ENCODE data around the gene HOXB2. TPM values are rescaled to one million over a fixed set of nuclear protein-coding genes. Genes with fewer than 3 reads are reported as not detected.

HOXB2 gene
- total RNA-seq, 1 donor from 2014 or later, result 1.9 TPM

DNA sequence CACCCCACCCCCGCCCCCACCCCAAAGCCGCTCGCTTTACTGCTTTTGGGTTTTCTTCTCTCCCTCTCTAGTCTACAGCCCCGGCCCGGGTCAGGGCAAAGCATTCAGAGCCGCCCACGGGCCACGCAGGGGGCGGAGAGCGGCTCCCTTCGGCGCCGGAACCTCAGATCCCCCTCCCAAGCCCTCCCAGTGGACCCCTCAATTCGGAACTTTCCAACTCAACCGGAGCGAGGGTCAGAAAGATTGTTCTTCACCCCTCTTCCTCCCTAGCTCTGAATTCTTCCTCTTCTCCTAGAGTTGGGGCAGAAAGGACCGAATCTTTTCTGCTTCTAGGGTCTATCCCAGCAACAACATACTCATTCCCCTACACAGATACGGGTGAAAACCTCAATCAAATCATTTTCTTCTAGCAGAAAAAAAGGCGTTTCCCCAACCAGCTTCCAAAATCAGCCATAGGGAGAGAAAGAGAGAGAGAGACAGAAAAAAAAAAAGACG is 1.0 kb downstream of the HOXB2 start:
- TF ChIP-seq, protein P1, sequence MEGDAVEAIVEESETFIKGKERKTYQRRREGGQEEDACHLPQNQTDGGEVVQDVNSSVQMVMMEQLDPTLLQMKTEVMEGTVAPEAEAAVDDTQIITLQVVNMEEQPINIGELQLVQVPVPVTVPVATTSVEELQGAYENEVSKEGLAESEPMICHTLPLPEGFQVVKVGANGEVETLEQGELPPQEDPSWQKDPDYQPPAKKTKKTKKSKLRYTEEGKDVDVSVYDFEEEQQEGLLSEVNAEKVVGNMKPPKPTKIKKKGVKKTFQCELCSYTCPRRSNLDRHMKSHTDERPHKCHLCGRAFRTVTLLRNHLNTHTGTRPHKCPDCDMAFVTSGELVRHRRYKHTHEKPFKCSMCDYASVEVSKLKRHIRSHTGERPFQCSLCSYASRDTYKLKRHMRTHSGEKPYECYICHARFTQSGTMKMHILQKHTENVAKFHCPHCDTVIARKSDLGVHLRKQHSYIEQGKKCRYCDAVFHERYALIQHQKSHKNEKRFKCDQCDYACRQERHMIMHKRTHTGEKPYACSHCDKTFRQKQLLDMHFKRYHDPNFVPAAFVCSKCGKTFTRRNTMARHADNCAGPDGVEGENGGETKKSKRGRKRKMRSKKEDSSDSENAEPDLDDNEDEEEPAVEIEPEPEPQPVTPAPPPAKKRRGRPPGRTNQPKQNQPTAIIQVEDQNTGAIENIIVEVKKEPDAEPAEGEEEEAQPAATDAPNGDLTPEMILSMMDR (IDR thresholded peaks at IDR 0.05; ENCODE audit: borderline replicate concordance), result no peak
- peak; percentile 44 for DNase-seq
- Histone ChIP-seq H3K27me3 (ENCODE audit: low read depth) (peaks cover 100% of the 10 kb centered on the region), H3K4me3 (peak overlapping the region; percentile 74), H3K36me3 (no peaks in the 10 kb centered on the region), H3K4me1 (peaks cover 46% of the 10 kb centered on the region), H3K9me3 (replicated peaks) (no peaks in the 10 kb centered on the region), H3K27ac (replicated peaks) (peak overlapping the region; percentile 90)
- intact Hi-C loops (cut with micrococcal nuclease), result no loop called here

DNA sequence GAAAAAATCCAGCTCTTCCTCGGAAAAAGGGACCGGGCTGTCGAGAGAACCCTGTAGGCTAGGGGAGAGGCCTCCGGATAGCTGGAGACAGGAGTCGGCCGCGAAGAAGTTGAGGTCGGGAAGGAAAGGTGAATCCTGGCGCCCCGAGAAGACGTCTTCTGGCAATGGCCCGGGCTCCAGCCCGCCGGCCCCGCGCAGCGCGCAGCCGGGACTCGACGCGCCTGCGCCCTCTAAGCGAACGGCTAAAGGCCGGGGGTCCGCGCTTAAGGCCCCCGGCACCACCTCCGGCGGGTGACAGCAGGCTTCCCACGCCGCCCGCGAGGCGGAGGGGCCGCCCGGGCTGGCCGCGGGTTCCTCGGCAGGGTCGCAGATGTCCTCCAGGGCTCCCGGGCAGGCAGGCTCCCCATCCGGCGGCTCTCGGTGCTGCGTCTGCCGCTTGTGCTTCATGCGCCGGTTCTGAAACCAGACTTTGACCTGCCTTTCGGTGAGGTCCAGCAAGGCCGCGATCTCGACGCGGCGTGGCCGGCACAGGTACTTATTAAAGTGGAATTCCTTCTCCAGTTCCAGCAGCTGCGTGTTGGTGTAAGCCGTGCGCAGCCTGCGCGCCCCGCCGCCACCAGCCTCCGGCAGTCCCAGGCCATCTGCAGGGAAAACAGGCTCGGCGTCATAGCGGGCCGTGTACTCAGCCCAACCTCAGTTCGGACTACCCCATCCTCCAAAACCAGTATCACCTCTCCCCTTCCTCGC is 1.6 kb downstream of the HOXB2 start:
- Histone ChIP-seq H3K27ac (replicated peaks) (peak overlapping the region; percentile 90), H3K4me3 (peak overlapping the region; percentile 74), H3K27me3 (ENCODE audit: low read depth) (peaks cover 100% of the 10 kb centered on the region), H3K4me1 (peaks cover 46% of the 10 kb centered on the region), H3K9me3 (replicated peaks) (no peaks in the 10 kb centered on the region), H3K36me3 (no peaks in the 10 kb centered on the region)
- peak; percentile 47 for DNase-seq
- intact Hi-C loops (cut with micrococcal nuclease), result no loop called here
- TF ChIP-seq, protein P1 (IDR thresholded peaks at IDR 0.05; ENCODE audit: borderline replicate concordance), result peak; percentile 38

DNA sequence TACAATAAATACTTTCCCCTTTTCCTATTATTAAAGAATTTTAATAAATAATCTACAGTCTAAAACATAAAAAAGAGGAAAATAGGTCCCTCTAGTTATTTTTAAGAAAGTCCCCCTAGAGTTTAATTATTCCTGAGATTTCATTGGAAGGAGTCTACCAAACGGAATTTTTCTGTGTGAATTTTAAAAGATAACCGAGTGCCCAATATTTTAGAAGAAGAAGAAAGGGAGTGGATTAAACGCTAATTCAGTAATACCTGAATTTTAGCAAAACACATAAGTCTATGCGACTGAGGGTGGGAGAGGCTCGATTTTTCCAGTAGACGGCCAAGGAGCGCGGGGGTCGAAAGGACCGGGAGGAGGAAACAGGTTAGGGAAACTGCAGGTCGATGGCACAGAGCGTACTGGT is 2.2 kb downstream of the HOXB2 start:
- TF ChIP-seq, protein P1 (IDR thresholded peaks at IDR 0.05; ENCODE audit: borderline replicate concordance), result no peak
- Histone ChIP-seq H3K4me1 (peaks cover 46% of the 10 kb centered on the region), H3K9me3 (replicated peaks) (no peaks in the 10 kb centered on the region), H3K27ac (replicated peaks) (peak overlapping the region; percentile 90), H3K36me3 (no peaks in the 10 kb centered on the region), H3K27me3 (ENCODE audit: low read depth) (peaks cover 100% of the 10 kb centered on the region), H3K4me3 (peak overlapping the region; percentile 74)
- intact Hi-C loops (cut with micrococcal nuclease), result no loop called here
- DNase-seq, result no peak

DNA sequence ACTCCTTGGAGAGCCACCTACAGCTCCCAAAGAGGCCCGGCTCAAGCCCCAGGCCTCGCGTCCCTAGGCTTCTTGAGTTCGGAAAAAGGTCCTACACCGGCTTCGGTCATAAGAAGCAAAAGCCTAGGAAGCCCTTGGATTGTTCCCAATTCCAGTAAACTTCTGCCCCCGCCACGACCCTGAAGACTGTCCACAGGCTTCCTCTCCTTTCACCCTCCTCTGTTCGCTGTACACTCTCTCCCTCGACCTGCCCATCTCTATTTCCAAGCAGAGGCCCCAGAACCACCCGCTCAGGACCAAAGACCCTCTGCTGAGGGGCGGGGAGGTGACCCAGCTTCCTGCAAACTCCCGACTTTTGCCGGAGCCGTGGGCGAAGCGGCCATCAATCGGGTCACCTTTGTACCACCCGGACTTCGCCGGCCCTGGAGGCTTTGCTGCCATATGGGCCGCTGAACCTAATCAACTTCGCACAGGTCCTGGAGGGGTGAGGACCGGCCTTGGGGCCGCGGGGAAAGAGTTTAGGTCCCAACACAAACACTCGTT is 2.7 kb downstream of the HOXB2 start:
- no peaks in the 10 kb centered on the region for H3K36me3 ChIP-seq
- peak overlapping the region; percentile 74 for H3K4me3 ChIP-seq
- peak overlapping the region; percentile 90 for H3K27ac ChIP-seq (replicated peaks)
- intact Hi-C loops (cut with micrococcal nuclease), result no loop called here
- no peaks in the 10 kb centered on the region for H3K9me3 ChIP-seq (replicated peaks)
- DNase-seq, result no peak
- TF ChIP-seq, protein P1 (IDR thresholded peaks at IDR 0.05; ENCODE audit: borderline replicate concordance), result no peak
- H3K27me3 ChIP-seq (ENCODE audit: low read depth), result peaks cover 100% of the 10 kb centered on the region
- H3K4me1 ChIP-seq, result peaks cover 46% of the 10 kb centered on the region

DNA sequence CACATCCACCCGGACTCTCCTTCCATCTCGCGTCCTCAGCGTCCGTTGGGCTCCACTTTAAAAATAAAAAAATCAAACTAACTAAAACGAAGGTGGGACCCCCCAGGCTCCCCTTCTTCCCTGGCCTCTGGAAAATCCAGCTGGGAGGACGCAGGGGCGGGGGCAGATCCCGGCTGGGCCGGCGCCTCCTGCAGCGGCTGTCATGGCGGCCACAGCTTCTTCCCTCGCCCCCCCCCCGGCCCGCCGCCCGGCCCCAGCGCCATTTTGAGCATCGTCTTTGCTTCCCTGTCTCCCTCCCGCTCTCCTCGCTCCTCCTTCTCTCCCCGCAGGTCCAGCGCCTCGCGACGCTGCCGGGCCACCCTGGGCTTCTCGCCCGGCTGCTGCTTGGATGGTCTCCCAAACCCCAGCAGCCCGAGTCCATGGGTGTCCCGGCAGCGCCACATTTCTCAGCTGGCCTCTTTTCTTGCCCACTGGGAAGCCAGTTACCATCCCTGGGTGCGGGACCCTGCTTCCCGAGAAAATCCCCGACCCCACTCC is 3.3 kb downstream of the HOXB2 start:
- H3K4me3 ChIP-seq, result peak overlapping the region; percentile 74
- intact Hi-C loops (cut with micrococcal nuclease), result no loop called here
- peak; percentile 71 for DNase-seq
- no peaks in the 10 kb centered on the region for H3K36me3 ChIP-seq
- no peaks in the 10 kb centered on the region for H3K9me3 ChIP-seq (replicated peaks)
- TF ChIP-seq, protein P1 (IDR thresholded peaks at IDR 0.05; ENCODE audit: borderline replicate concordance), result no peak
- peak overlapping the region; percentile 90 for H3K27ac ChIP-seq (replicated peaks)
- H3K27me3 ChIP-seq (ENCODE audit: low read depth), result peaks cover 100% of the 10 kb centered on the region
- H3K4me1 ChIP-seq, result peaks cover 46% of the 10 kb centered on the region

Data from left ventricle myocardium inferior (tissue), 1 donor.